NCI-H128 (cell line): Measurements from ENCODE around the gene PRDM9.
"Not testable (repeated sequence)": the region's sequence is repeated elsewhere in the genome, so short reads cannot be mapped to it uniquely, and the experiment has no call there.

ENCODE experiments used
- DNase-seq: peaks from one replicate; lab custom pipeline; 2025; ENCODE audit not compliant: unreplicated experiment; lab: John Stamatoyannopoulos, UW

The PRDM9 gene

DNA sequence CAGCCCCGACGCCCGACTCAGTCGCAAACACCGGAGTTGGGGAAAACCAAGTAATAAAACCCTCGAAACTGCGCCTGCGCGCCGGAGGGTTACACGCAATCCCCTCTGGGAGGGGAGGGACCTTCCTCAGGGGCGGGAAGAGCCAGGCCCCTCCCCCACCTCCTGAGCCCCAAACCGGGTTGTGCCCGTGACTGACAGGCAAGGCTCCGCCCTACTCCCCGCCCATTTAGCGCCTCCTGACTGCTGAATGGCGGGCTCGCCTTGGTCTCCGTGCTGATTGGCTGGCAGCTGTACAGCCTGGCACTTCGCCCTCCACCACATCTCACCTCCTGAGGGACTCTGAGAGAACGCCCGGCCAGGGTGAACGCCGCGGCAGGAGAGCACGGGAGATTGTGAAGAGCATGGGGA, at the start of gene PRDM9:
TSS of gene PRDM9 (plus strand) at position 332 of the 408 bp plus-strand sequence. CDS start 1,425 bp downstream, outside the sequence.
- peak; percentile 73 for DNase-seq

DNA sequence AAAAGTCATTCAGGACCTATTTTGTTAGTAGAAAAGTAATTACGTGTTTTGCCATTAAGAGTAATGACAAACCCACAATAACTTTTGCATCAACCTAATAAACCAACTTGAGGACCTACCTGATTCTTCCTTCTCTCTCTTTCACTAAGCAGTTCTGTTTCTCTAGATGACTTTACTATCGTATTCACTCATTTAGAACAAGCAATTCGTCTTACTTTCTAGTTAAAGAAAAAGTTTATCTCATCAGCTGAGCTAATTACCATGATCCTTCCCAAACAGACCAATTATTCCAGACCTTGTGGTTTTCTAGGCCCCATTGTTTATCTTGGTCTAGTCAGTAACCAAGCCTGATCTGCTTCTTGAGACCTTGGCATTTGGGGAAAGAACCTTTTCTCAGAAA, 49.6 kb upstream of the PRDM9 start:
- DNase-seq = no peak

DNA sequence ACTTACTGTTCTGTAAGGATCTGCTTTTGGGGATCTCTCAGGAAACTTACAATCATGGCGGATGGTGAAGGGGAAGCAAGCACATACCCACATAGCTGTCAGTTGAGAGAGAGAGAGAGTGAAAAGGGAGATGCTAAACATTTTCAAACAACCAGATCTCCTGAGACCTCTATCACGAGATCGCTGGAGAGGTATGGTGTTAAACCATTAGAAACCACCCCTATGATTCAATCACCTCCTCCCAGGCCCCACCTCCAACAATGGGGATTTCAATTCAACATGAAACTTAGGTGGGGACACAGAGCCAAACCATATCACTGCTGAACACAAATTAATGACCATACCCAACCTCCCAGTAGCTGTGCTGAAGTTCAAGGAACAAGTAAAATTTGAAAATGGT, 48.2 kb upstream of the PRDM9 start:
- DNase-seq = no peak

- no peak for DNase-seq
Observed at GRCh38 chr5:23461576-23461975, 45.8 kb upstream of the PRDM9 start.

DNA sequence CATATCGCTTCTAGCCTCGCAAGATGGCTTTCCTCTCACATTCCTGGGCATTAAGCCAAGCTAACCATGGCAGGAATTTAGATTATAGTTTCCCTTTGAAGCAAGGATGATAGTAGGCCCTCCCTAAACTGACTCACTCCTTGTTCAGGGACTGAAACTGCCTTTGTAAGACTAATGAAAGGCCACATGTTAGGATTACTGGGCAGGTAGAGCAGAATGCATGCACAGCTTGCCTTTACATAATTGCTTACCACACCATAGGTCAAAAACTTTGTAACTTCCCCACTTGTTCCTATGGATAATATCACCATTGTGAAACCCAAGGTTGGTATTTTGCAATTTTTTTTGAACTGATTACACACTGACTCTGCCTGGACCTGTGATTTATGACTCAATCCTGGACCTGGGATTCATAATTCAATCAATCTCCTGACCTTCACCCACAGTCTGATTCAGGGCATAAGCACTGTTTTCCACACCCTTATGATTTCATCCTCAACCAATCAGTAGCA, 41.0 kb upstream of the PRDM9 start:
- no peak for DNase-seq

DNA sequence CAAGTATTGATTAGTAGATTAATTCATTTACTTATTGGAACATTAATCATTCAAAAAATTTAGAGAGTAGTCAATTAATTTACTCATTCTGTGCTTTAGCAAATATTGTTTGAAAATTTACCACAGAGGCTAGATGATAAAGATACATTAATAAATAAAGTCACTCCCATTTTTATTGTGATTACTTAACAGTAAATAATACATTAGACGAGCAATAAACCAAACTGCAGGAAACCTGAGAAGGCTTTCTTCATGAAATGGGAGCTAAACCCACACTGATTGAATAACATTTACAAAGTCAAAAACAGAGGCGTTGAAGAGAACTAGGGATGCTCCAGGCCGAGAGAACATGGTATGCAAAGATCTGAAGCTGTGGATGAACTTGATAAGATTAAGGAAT, 38.8 kb upstream of the PRDM9 start:
- no peak for DNase-seq

GRCh38 chr5:23473915-23474314, 33.5 kb upstream of the PRDM9 start:
- no peak for DNase-seq

DNA sequence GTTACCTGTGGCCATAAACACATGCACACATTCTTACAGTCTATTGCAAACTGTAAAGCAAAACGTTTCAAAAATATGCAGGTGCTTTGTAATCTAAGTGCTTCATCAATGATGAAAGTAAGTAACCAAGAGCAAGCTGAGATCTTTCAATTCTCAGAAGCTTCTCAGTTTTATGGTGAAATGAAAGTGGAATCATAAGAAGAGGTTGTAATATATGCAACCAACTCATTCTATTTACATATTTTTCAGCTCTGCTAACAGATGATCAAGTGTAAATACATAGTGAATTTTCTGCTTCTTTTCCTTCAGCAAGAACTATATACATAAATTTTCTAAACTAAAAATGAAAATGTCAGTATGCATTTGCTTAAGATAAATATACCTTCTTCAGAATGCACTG, 33.1 kb upstream of the PRDM9 start:
- no peak for DNase-seq

GRCh38 chr5:23476580-23476979, 30.8 kb upstream of the PRDM9 start:
- no peak for DNase-seq

DNA sequence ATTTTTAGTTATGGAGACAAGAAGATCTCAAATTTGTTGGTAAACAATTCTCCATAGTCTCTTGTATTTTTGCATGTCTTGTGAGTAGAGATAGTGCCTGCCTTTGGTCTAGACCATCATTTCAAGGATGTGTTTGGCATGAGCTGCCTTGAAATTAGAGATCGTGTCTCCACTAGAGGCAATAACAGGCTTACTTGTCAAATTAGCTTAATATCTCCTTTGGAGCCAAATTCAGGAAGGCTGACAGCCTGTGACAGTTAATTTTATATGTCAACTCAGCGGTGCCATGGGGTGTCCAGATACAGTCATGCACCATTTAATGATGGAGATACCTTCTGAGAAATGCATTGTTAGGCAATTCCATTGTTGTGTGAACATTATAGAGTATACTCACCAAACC, 24.8 kb upstream of the PRDM9 start:
- DNase-seq = no peak

DNA sequence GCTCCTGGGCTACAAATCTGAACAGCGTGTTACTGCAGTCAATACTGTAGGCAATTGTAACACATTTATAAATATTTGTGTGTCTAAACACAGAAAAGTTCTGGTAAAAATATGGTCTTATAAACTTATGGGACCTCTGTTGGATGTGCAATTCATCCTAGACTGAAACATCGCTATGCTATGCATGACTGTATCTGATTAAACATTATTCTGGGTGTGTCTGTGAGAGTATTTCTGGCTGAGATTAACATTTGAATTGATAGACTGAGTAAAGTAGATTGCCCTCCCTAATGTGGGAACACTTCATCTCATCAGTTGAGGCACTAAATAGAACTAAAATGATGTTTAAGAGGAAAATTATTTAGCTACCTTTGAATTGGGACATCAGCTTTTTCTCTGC, 24.3 kb upstream of the PRDM9 start:
- no peak for DNase-seq

DNA sequence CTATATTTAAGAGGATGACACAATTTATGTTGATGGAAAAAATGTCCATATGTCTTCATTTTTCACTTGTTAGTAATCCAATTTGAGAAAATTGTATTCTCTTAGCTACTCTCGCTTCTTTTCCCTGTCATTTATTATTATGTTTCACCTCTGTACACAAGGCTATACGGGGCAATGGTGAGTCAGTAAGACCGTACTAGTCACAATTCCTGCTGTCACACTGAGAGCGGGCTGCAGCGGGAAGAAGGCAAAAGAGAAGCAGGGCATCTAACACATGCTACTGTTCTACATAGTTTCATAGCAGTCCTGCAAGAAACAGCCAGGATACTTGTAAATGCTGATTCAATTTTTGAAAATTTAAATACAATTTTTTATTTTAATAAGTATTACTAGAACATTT, 23.3 kb upstream of the PRDM9 start:
- no peak for DNase-seq

- not testable (repeated sequence) for DNase-seq
Observed at GRCh38 chr5:23486227-23486626, 21.2 kb upstream of the PRDM9 start.

- DNase-seq = no peak
Observed at GRCh38 chr5:23490993-23491392, 16.4 kb upstream of the PRDM9 start.

DNA sequence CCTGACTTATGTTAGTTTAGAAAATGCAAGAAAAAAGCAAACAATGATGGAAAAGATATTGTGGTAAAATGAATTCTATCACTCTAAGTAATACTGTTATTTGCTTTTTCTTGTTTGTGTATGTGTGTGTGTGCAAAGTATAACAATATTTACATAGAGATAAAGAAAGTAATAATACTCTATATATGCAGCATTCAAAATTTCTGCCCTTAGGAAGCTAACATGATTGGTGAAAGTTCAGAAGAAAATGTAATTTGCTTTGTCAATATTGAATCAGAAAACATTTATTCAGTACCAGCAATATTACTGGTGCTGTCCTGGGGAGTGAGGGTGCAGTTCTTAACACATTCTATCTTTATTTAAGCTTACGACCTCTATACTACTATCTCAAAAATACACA, 12.9 kb upstream of the PRDM9 start:
- no peak for DNase-seq

DNA sequence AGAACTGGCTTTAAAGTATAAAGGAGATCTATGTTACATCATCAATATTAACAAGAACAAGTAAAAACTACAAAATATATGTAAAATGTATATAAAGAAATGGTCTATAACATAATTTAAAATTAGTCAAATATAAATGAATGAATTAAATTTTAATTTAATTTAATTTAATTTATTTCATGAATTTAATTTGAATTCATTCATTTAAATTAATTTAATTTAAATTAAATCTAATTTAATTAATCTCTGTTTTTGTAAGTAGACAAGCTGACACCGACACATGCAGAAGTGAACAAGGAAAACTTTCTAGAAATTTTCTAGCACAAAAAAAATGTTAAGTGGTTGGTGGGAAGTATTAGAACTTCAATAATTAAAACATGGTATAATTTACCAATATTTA, 10.8 kb upstream of the PRDM9 start:
- DNase-seq = no peak

- DNase-seq = peak; percentile 32
Observed at GRCh38 chr5:23506329-23507236, 826 bp upstream of the PRDM9 start.

DNA sequence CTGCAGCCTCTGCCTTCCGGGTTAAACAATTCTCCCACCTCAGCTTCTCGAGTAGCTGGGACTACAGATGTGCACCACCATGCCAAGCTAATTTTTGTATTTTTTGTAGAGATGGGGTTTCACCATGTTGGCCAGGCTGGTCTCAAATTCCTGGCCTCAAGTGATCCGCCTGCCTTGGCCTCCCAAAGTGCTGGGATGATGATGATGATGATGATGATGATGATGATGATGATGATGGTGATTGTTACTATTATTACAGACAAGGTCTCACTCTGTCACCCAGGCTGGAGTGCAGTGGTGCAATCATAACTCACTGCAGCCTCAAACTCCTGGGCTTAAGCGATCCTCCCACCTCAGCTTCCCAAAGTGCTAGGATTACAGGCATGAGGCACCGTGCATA, 3.0 kb downstream of the PRDM9 start:
- DNase-seq = not testable (repeated sequence)

GRCh38 chr5:23522553-23522952, 15.1 kb downstream of the PRDM9 start:
- no peak for DNase-seq

GRCh38 chr5:23523031-23523430, 15.6 kb downstream of the PRDM9 start:
- no peak for DNase-seq

- DNase-seq = no peak
Observed at GRCh38 chr5:23523998-23524397, 16.6 kb downstream of the PRDM9 start.

GRCh38 chr5:23525751-23526150, 18.3 kb downstream of the PRDM9 start:
- no peak for DNase-seq

DNA sequence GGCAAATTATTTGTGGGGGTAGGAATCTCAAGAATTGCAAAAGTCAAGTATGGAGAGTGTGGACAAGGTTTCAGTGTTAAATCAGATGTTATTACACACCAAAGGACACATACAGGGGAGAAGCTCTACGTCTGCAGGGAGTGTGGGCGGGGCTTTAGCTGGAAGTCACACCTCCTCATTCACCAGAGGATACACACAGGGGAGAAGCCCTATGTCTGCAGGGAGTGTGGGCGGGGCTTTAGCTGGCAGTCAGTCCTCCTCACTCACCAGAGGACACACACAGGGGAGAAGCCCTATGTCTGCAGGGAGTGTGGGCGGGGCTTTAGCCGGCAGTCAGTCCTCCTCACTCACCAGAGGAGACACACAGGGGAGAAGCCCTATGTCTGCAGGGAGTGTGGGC, 19.2 kb downstream of the PRDM9 start:
- DNase-seq = not testable (repeated sequence)
